NCI-H69 (cell line): ENCODE measurements around the gene HS6ST2.
"Not testable (repeated sequence)": the region's sequence is repeated elsewhere in the genome, so short reads cannot be mapped to it uniquely, and the experiment has no call there.

Experiments used
- DNase-seq: peaks from one replicate; lab custom pipeline; 2025; lab: John Stamatoyannopoulos, UW

The HS6ST2 gene

GRCh38 chrX:132940727-132941327 lies 17.6 kb downstream of the HS6ST2 start:
- no peak for DNase-seq

- no peak for DNase-seq
Observed at GRCh38 chrX:132933170-132933569, 25.3 kb downstream of the HS6ST2 start.

DNA sequence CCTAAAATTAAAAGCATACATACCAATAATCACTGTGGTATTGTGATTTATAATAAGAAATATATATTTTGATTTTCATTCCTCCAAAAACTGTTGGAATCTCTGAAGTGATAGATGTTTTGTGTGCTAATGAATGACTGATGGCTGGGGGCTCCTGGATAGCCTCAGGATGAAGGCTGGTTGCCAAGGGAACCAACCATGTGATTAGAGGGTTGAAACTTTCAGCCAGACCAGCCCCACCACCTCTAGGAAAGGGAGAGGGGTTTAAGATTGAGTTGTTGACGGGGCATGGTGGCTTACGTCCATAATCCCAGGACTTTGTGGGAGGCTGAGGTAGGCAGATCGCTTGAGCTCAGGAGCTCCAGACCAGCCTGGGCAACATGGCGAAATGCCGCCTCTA lies 34.0 kb downstream of the HS6ST2 start:
- no peak for DNase-seq

DNA sequence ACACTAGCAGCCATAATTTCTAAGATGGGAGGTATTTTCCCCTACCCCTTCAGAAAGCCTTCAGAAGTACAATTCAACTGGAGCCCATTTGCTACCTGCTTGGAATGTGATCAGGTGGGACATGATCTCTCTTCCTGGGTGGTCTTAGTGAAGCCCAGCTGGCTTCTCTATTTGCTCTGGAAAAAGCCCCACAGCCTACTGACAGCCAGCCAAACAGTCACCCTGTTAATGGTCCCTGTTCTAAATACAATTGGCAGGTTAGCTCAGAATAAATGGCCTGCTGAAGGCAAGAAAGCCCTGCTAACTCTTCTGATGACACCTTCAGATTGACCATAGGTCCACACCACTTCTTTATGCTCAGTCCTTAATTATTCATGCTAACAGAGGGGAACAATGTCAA lies 39.9 kb downstream of the HS6ST2 start:
- DNase-seq: no peak

DNA sequence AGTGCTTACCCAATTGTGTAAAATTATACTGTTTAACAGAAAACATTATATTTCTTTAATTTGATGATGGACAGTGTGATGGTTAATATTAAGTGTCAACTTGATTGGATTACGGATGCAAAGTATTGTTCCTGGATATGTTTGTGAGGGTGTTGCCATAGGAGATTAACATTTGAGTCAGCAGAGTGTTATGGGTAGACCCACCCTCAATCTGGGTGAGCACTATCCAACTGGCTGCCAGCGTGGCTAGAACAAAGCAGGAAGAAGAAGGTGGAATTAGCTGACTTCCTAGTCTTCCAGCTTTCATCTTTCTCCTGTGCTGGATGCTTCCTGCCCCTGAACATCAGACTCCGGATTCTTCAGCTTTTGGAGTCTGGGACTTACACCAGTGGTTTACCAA lies 42.1 kb downstream of the HS6ST2 start:
- no peak for DNase-seq

DNA sequence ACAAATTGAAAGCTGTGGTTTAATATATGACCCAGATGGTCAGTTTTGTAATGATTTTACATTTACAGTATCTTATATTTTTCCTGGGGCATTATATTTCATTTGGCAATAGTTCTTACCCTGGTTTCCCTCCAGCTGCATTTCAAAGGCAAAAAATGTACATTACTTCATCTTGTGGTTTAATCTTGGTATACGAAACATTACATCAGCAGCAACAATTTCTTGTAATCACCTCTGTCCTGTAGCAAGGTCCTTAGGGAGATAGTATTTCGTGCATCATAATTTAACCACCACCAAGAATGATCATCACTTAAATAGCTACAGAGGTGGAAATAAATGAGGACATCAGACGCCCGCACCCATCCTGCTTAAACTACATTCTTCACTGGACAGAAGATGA lies 48.8 kb downstream of the HS6ST2 start:
- no peak for DNase-seq

GRCh38 chrX:132908891-132909290 lies 49.5 kb downstream of the HS6ST2 start:
- no peak for DNase-seq

- DNase-seq: no peak
Observed at GRCh38 chrX:132900633-132901293, 57.7 kb downstream of the HS6ST2 start.

DNA sequence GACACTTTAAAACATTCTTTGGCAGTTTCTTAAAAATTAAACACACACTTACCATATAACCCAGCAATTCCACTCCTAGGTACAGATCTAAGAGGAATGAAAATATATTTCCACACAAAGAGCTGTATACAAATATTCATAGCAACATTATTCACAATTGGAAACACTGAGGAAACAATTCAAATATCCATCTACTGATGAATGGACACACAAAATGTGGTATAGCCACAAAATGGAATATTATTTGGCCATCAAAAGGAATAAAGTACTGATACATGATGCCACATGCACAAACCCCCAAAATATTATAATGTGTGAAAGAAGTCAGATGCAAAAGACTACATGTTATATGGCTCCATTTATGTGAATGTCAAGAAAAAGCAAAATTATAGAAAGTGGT lies 70.9 kb downstream of the HS6ST2 start:
- DNase-seq: no peak

- no peak for DNase-seq
Observed at GRCh38 chrX:132883358-132883915, 75.0 kb downstream of the HS6ST2 start.

DNA sequence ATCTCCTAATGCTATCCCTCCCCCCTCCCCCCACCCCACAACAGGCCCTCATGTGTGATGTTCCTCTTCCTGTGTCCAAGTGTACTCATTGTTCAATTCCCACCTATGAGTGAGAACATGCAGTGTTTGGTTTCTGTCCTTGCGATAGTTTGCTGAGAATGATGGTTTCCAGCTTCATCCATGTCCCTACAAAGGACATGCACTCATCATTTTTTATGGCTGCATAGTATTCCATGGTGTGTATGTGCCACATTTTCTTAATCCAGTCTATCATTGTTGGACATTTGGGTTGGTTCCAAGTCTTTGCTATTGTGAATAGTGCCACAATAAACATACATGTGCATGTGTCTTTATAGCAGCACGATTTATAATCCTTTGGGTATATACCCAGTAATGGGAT lies 77.7 kb downstream of the HS6ST2 start:
- DNase-seq: not testable (repeated sequence)

- no peak for DNase-seq
Observed at GRCh38 chrX:132877954-132878536, 80.4 kb downstream of the HS6ST2 start.

DNA sequence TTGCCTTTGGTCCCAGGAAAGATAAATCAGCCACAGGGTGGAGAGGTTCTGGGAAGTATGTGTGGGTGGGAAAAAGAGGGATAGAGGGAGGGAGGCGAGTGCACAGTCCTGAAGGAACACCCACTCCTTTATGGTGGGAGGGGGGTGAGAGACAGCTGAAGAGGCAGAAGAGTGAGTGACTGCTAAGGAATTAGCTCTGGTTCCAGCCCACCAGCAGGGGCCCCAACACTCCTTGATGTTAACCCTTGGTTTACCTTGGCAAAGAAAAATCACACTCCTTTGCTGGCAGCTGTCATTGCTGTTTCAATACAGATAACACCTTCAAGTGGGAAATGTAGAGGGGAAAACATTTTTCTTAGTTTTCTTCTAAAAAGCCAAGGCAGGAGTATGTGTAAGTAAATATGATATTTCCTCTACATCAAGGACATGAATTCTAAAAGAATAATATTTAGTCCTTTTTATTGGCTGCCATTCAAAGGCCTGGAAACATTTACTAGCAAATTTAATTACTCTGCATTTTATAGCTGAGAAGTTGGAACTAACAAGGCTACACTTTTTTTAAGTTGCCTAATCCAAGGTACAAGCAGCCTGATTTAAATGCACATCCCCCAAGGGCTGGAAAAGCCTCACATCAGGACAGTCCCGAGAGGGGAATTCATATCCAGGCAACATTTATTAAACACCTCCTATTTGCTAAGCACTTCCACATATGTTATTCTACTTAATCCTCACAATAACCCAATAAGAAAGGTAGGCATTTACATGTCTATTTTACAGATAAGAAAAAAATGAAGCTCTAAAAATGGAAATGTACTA lies 81.7 kb downstream of the HS6ST2 start:
- no peak for DNase-seq

DNA sequence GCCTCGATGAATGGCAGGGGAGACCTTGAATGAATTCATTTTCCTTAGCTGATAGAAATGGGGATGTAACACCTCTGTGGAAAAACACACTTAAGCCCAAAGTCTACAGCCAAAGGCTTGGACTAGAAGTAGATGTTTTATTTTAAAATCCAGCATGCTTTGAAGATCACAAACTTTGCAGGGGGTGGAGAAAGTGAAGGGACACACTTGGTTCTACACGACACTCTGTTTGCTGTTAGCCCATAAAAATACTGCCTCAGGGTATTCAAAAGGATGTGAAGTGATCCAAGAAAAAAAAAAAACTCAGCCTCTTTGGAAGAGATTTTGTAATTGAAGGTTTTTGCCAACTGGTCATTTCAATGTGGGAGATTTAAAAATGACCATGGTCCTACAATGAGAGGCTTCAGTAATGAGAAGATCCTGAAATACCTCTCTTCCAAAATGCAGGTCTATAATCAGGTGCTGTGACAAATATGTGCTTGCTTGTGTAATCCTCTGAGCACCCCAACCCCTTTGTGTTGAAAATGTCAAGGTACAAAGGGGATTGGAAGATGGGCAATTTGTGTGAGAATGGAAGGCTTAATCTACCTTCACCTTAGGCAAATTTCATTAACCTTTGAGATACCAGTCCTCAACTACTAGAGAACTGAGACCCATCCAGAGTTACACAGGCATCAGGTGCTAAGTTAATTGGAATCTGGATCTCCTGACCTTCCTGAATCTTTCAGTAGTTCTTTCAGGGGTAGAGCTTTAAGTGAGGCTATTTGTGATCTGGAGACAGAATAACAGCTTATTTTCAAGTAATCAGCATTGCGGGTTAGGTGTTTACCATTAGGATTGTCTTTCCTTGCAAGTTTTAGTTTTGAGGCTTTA lies 82.5 kb downstream of the HS6ST2 start:
- no peak for DNase-seq

GRCh38 chrX:132862562-132862961 lies 95.9 kb downstream of the HS6ST2 start:
- DNase-seq: no peak

- no peak for DNase-seq
Observed at GRCh38 chrX:132861076-132861475, 97.4 kb downstream of the HS6ST2 start.

- DNase-seq: no peak
Observed at GRCh38 chrX:132860200-132860599, 98.2 kb downstream of the HS6ST2 start.

DNA sequence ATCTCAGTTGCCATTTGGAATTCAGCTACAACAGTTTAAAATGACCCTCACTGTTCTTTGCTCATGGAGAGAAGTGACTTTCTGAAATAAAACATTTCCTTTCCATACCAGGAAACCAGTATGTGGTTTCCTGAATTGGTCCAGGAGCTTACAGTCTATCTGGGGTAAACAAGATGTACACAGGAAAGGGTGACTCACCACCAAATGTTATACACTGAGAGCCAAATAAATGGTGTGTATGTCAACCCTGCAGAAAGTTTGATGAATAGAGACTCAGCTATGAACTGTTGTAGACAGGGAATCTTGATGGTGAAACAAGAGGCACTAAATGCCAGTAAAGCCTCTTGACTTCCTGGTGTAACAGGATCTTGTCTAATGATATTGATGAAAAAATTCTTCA lies 100.4 kb downstream of the HS6ST2 start:
- DNase-seq: no peak

DNA sequence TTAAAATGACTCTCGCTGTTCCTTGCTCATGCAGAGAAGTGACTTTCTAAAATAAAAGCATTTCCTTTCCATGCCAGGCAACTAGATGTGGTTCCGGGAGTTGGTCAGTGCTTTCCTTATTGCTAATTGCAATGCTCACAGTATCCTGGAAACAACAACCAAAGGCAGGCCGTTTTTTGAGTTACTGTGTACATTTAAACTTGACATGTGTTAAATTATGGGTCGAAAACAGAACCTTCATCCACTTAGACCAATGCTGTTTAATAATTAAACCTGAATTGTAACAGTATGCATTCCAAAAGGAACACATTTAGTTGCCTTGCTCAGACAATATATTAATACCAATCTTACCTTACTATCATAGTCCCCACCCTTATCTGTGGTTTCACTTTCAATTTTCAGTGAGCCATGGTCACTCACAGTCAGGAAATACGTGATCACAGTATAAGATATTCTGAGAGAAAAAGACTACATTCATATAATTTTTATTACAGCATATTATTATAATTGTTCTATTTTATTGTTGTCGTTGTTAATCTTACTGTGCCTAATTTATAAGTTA lies 102.6 kb downstream of the HS6ST2 start:
- DNase-seq: no peak

GRCh38 chrX:132853040-132853439 lies 105.4 kb downstream of the HS6ST2 start:
- no peak for DNase-seq

GRCh38 chrX:132848296-132848970 lies 110.0 kb downstream of the HS6ST2 start:
- DNase-seq: no peak
